ENCODE data around the gene PTPRG. TPM values are rescaled to one million over a fixed set of nuclear protein-coding genes. Genes with fewer than 3 reads are reported as not detected.
A peak's percentile ranks its signal among the peaks of the same experiment; 100 is the strongest.

Gene PTPRG
- total and polyA plus RNA-seq, 5 experiments from 2014 or later, result not detected

- POLR2A ChIA-PET, result no interaction called here
- no peak for ATAC-seq
- peaks cover 7 to 25% (median 9%) of the 10 kb centered on the region in 5 donors for H3K27me3 Mint-ChIP-seq
- no peaks in the 10 kb centered on the region for H3K4me1 Mint-ChIP-seq
- no peak overlapping the region for H3K27ac Mint-ChIP-seq
- H3K9me3 Mint-ChIP-seq, result peaks cover 0 to 2% (median 0%) of the 10 kb centered on the region in 9 donors
- no peak for DNase-seq
- H3K36me3 Mint-ChIP-seq, result no peaks in the 10 kb centered on the region
- H3K4me3 Mint-ChIP-seq, result no peak overlapping the region
Observed at GRCh38 chr3:62131050-62131449, 569.7 kb downstream of the PTPRG start.

GRCh38 chr3:62131620-62132019, 570.2 kb downstream of the PTPRG start:
- ATAC-seq (no peak), DNase-seq (no peak)
- POLR2A ChIA-PET, result no interaction called here
- Mint-ChIP-seq H3K9me3 (peaks cover 0 to 5% (median 2%) of the 10 kb centered on the region in 9 donors), H3K4me1 (no peaks in the 10 kb centered on the region), H3K4me3 (no peak overlapping the region), H3K27me3 (peaks cover 8 to 27% (median 9%) of the 10 kb centered on the region in 5 donors), H3K27ac (no peak overlapping the region), H3K36me3 (no peaks in the 10 kb centered on the region)

GRCh38 chr3:62132027-62132602, 570.7 kb downstream of the PTPRG start:
- H3K27me3 Mint-ChIP-seq, result peaks cover 7 to 24% (median 8%) of the 10 kb centered on the region in 5 donors
- H3K36me3 Mint-ChIP-seq, result no peaks in the 10 kb centered on the region
- POLR2A ChIA-PET, result no interaction called here
- no peak overlapping the region for H3K27ac Mint-ChIP-seq
- ATAC-seq (no peak), DNase-seq (no peak)
- no peaks in the 10 kb centered on the region for H3K4me1 Mint-ChIP-seq
- H3K4me3 Mint-ChIP-seq, result no peak overlapping the region
- peaks cover 0 to 5% (median 2%) of the 10 kb centered on the region in 9 donors for H3K9me3 Mint-ChIP-seq

GRCh38 chr3:62133015-62133414, 571.6 kb downstream of the PTPRG start:
- Mint-ChIP-seq H3K27ac (no peak overlapping the region), H3K36me3 (no peaks in the 10 kb centered on the region), H3K9me3 (peaks cover 0 to 5% (median 2%) of the 10 kb centered on the region in 9 donors), H3K4me3 (no peak overlapping the region), H3K27me3 (peaks cover 7 to 21% (median 8%) of the 10 kb centered on the region in 5 donors), H3K4me1 (no peaks in the 10 kb centered on the region)
- POLR2A ChIA-PET, result no interaction called here
- no peak for ATAC-seq
- no peak for DNase-seq

GRCh38 chr3:62134061-62134496, 572.7 kb downstream of the PTPRG start:
- ATAC-seq (no peak), DNase-seq (no peak)
- Mint-ChIP-seq H3K9me3 (peaks cover 0 to 5% (median 2%) of the 10 kb centered on the region in 9 donors), H3K27ac (no peak overlapping the region), H3K27me3 (peaks cover 7 to 24% (median 8%) of the 10 kb centered on the region in 5 donors), H3K4me3 (no peak overlapping the region), H3K4me1 (no peaks in the 10 kb centered on the region), H3K36me3 (no peaks in the 10 kb centered on the region)
- POLR2A ChIA-PET, result no interaction called here

- Mint-ChIP-seq H3K4me1 (no peaks in the 10 kb centered on the region), H3K4me3 (no peak overlapping the region), H3K27me3 (peaks cover 7 to 36% (median 8%) of the 10 kb centered on the region in 5 donors), H3K9me3 (peaks cover 0 to 5% (median 2%) of the 10 kb centered on the region in 9 donors), H3K27ac (no peak overlapping the region), H3K36me3 (no peaks in the 10 kb centered on the region)
- POLR2A ChIA-PET, result interaction anchor here (0.5 kb wide), 1 partner anchor 1760 kb away, joined by 4 read pairs; no protein-coding TSS in a partner anchor
- no peak for DNase-seq
- no peak for ATAC-seq
Observed at GRCh38 chr3:62135741-62136140, 574.4 kb downstream of the PTPRG start.

- Mint-ChIP-seq H3K4me1 (no peaks in the 10 kb centered on the region), H3K4me3 (no peak overlapping the region), H3K27ac (no peak overlapping the region), H3K27me3 (peaks cover 0 to 18% (median 2%) of the 10 kb centered on the region in 5 donors), H3K9me3 (peaks cover 0 to 5% (median 0%) of the 10 kb centered on the region in 9 donors), H3K36me3 (no peaks in the 10 kb centered on the region)
- DNase-seq (no peak), ATAC-seq (no peak)
- POLR2A ChIA-PET, result no interaction called here
Observed at GRCh38 chr3:62139957-62140356, 578.6 kb downstream of the PTPRG start.

GRCh38 chr3:62142331-62143085, 581.1 kb downstream of the PTPRG start:
- H3K36me3 Mint-ChIP-seq, result no peaks in the 10 kb centered on the region
- H3K27ac Mint-ChIP-seq, result no peak overlapping the region
- H3K9me3 Mint-ChIP-seq, result peaks cover 0 to 3% (median 0%) of the 10 kb centered on the region in 9 donors
- no peaks in the 10 kb centered on the region for H3K4me1 Mint-ChIP-seq
- POLR2A ChIA-PET, result no interaction called here
- no peak overlapping the region for H3K4me3 Mint-ChIP-seq
- DNase-seq, result no peak
- peaks cover 0 to 15% (median under 1%) of the 10 kb centered on the region in 5 donors for H3K27me3 Mint-ChIP-seq
- no peak for ATAC-seq

- Mint-ChIP-seq H3K36me3 (no peaks in the 10 kb centered on the region), H3K4me1 (no peaks in the 10 kb centered on the region), H3K27ac (no peak overlapping the region), H3K27me3 (peaks cover 0 to 14% (median 8%) of the 10 kb centered on the region in 5 donors), H3K4me3 (no peak overlapping the region), H3K9me3 (peaks cover 0 to 5% (median 0%) of the 10 kb centered on the region in 9 donors)
- POLR2A ChIA-PET, result interaction anchor here (0.7 kb wide), 1 partner anchor 43 kb away, joined by 6 read pairs; no protein-coding TSS in a partner anchor
- ATAC-seq (no peak), DNase-seq (no peak)
Observed at GRCh38 chr3:62143843-62144450, 582.6 kb downstream of the PTPRG start.

GRCh38 chr3:62144482-62144881, 583.1 kb downstream of the PTPRG start:
- POLR2A ChIA-PET, result no interaction called here
- no peak for ATAC-seq
- Mint-ChIP-seq H3K27ac (no peak overlapping the region), H3K36me3 (no peaks in the 10 kb centered on the region), H3K4me1 (no peaks in the 10 kb centered on the region), H3K27me3 (peaks cover 0 to 9% (median 8%) of the 10 kb centered on the region in 5 donors), H3K9me3 (peaks cover 0 to 5% (median 0%) of the 10 kb centered on the region in 9 donors), H3K4me3 (no peak overlapping the region)
- DNase-seq, result no peak

GRCh38 chr3:62145086-62145757, 583.9 kb downstream of the PTPRG start:
- H3K27ac Mint-ChIP-seq, result no peak overlapping the region
- ATAC-seq (no peak), DNase-seq (no peak)
- peaks cover 0 to 10% (median 2%) of the 10 kb centered on the region in 5 donors for H3K27me3 Mint-ChIP-seq
- no peaks in the 10 kb centered on the region for H3K36me3 Mint-ChIP-seq
- POLR2A ChIA-PET, result no interaction called here
- no peaks in the 10 kb centered on the region for H3K4me1 Mint-ChIP-seq
- peaks cover 0 to 5% (median 0%) of the 10 kb centered on the region in 9 donors for H3K9me3 Mint-ChIP-seq
- peak overlapping the region in 1 of 10 donors; percentile 45 for H3K4me3 Mint-ChIP-seq

- no peak overlapping the region for H3K27ac Mint-ChIP-seq
- no peak for DNase-seq
- peaks cover 0 to 5% (median 0%) of the 10 kb centered on the region in 9 donors for H3K9me3 Mint-ChIP-seq
- H3K27me3 Mint-ChIP-seq, result peaks cover 0 to 12% (median 3%) of the 10 kb centered on the region in 5 donors
- no peaks in the 10 kb centered on the region for H3K4me1 Mint-ChIP-seq
- no peak overlapping the region for H3K4me3 Mint-ChIP-seq
- no peak for ATAC-seq
- H3K36me3 Mint-ChIP-seq, result no peaks in the 10 kb centered on the region
- POLR2A ChIA-PET, result no interaction called here
Observed at GRCh38 chr3:62149539-62149938, 588.2 kb downstream of the PTPRG start.
